Stomach (tissue), 9 donors: ENCODE results near the gene TMEM120B. TPM values are rescaled to one million over a fixed set of nuclear protein-coding genes. Genes with fewer than 3 reads are reported as not detected.

ENCODE experiments used
- DNase-seq, 2 donors: peaks; one replicate each; pipeline versions ENCODE4 v3.0.0 to v3.0.0-alpha.2; 2013 to 2019
- H3K27ac ChIP-seq, 5 donors: fragments of 200-600 bp in 4 of 5; sonication (generic) in 4 of 5; one replicate each; pipeline ENCODE4 v1.5.1; 2013 to 2019; ENCODE audit warnings: mild to moderate bottlenecking in 1 of 5, moderate library complexity in 1 of 5
- H3K27me3 ChIP-seq, 3 donors: fragments of 200-600 bp; sonication (generic); one replicate each; pipeline ENCODE4 v1.5.1; 2017 to 2019; ENCODE audit warnings: mixed run types in 1 of 3
- H3K36me3 ChIP-seq, 4 donors: fragments of 200-600 bp; sonication (generic); 1 replicate in 3 of 4; 2 replicates in 1 of 4; pipeline ENCODE4 v1.5.1; 2016 to 2019
- H3K4me1 ChIP-seq, 4 donors: fragments of 200-600 bp; sonication (generic); one replicate each; pipeline ENCODE4 v1.5.1; 2016 to 2019
- H3K4me3 ChIP-seq, 4 donors: fragments of 200-600 bp; sonication (generic) in 3 of 4; one replicate each; pipeline ENCODE4 v1.5.1; 2016 to 2019; ENCODE audit warnings: mild to moderate bottlenecking in 1 of 4
- H3K9me3 ChIP-seq, 4 donors: fragments of 200-600 bp; sonication (generic); one replicate each; pipeline ENCODE4 v1.5.1; 2016 to 2019
- EP300 ChIP-seq: sonication (generic); formaldehyde crosslinking; IDR thresholded peaks from one replicate; pipeline ENCODE4 v1.6.1; 2017; ENCODE audit warnings: antibody characterized with exemption
- POLR2A ChIP-seq, 4 donors: fragments of 450-650 bp; IDR thresholded peaks; one replicate each; pipeline ENCODE4 v1.6.1; 2016; ENCODE audit warnings: antibody characterized with exemption in 4 of 4, control low read depth in 2 of 4, mild to moderate bottlenecking in 1 of 4, moderate library complexity in 1 of 4
- POLR2AphosphoS5 ChIP-seq, 3 donors: sonication (generic); formaldehyde crosslinking; IDR thresholded peaks; one replicate each; pipeline ENCODE4 v1.6.1; 2016; ENCODE audit warnings: antibody characterized with exemption in 3 of 3
- WGBS, 5 donors: extraction: QIAGEN DNeasy Blood & Tissue Kit in 3 of 5; methylation state at CpG; one replicate each; pipeline versions ENCODE4 v1.1.5 to v1.1.7; 2013 to 2018; 5-methylcytosine and 5-hydroxymethylcytosine counted together
- intact Hi-C: fragments of 100-400 bp; cut with DNase I; formaldehyde crosslinking; loops from one replicate; pipeline ENCODE4 v1.15.1; 2023; ENCODE audit warnings: low total_unique reads
- polyA plus RNA-seq, 3 donors: library from polyadenylated mRNA; stranded (reverse); fragments of 200-250 nt; gene quantifications; one replicate each; pipeline ENCODE4 v1.2.3, GENCODE V29; 2013
- total RNA-seq, 5 donors: library from RNA; depleted of rRNA; stranded (reverse); fragments of >200 nt; gene quantifications; one replicate each; pipeline versions ENCODE4 v1.1.0 to v1.2.3, GENCODE V29; 2014 to 2016
- TF ChIP-seq, protein P1 (sequence below), 7 experiments: fragments of 450-650 bp in 4 of 7; fragments of 200-600 bp in 3 of 7; sonication (generic) in 3 of 7; IDR thresholded peaks; one replicate each; pipeline ENCODE4 v1.5.1; 2016 to 2019; ENCODE audit warnings: antibody characterized with exemption in 7 of 7, control low read depth in 2 of 7, mild to moderate bottlenecking in 1 of 7
- donor health status: healthy with polysubstance abuse.
- donor health status: Bipolar disorder and iron deficiency.
- donor health status: healthy.

TMEM120B gene
- total and polyA plus RNA-seq, 8 donors = 0.58 to 11.6 (median 4.4) TPM

DNA sequence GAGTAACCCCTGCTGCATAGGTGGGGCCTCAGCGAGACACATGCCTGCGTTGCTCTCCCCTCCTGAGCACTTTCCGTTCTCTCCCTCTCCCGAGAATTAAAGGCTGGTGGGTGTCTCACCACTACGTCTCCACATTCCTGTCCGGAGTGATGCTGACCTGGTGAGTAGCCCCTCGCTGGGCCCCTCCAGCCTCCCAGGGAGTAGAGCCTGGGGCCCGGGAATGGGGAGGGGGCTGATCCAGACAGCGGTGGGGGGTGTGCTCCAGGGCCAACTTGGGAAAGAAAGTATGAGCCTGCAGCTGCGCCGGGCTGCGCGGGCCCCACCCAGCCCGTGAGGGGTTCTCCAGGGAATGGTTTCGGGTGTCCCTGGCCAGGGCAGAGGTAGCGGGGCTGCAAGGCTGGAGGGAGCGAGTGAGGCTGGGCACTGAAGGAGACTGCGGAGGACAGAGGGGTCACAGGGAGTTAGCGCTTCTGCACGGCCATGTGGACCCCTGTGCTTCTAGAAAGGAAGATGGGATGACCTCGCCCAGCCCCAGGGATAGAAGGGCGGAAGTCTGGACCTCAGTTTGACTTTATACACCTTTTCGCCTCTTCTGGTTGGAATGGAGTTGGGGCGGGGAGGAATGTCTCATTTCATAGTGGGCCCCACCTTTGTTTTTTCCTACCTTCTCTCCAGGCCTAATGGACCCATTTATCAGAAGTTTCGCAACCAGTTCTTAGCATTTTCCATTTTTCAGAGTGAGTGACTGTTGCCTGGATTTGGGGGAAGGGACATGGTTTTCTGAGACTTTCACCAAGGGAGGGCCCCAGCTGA lies 58.5 kb downstream of the TMEM120B start:
- WGBS, 5 donors = 85 to 90% (median 87%) methylated on average over 25 of the region's 25 CpGs
- Histone ChIP-seq H3K27me3 (no peaks in the 10 kb centered on the region), H3K4me1 (peaks cover 3 to 50% (median 25%) of the 10 kb centered on the region in 4 donors), H3K27ac (peak overlapping the region in 1 of 5 donors; percentile 1), H3K4me3 (no peak overlapping the region), H3K36me3 (peaks cover 0 to 4% (median 0%) of the 10 kb centered on the region in 4 donors), H3K9me3 (no peaks in the 10 kb centered on the region)
- no peak for DNase-seq
- intact Hi-C loops = loop anchor here (5.0 kb wide), 1 partner anchor 74 kb away; no protein-coding TSS in a partner anchor
- no peak for TF ChIP-seq POLR2AphosphoS5 (IDR thresholded peaks at IDR 0.05)
- no peak for TF ChIP-seq EP300
- TF ChIP-seq POLR2A (IDR thresholded peaks at IDR 0.05) = no peak
- TF ChIP-seq, protein P1, sequence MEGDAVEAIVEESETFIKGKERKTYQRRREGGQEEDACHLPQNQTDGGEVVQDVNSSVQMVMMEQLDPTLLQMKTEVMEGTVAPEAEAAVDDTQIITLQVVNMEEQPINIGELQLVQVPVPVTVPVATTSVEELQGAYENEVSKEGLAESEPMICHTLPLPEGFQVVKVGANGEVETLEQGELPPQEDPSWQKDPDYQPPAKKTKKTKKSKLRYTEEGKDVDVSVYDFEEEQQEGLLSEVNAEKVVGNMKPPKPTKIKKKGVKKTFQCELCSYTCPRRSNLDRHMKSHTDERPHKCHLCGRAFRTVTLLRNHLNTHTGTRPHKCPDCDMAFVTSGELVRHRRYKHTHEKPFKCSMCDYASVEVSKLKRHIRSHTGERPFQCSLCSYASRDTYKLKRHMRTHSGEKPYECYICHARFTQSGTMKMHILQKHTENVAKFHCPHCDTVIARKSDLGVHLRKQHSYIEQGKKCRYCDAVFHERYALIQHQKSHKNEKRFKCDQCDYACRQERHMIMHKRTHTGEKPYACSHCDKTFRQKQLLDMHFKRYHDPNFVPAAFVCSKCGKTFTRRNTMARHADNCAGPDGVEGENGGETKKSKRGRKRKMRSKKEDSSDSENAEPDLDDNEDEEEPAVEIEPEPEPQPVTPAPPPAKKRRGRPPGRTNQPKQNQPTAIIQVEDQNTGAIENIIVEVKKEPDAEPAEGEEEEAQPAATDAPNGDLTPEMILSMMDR (IDR thresholded peaks at IDR 0.05) = no peak

DNA sequence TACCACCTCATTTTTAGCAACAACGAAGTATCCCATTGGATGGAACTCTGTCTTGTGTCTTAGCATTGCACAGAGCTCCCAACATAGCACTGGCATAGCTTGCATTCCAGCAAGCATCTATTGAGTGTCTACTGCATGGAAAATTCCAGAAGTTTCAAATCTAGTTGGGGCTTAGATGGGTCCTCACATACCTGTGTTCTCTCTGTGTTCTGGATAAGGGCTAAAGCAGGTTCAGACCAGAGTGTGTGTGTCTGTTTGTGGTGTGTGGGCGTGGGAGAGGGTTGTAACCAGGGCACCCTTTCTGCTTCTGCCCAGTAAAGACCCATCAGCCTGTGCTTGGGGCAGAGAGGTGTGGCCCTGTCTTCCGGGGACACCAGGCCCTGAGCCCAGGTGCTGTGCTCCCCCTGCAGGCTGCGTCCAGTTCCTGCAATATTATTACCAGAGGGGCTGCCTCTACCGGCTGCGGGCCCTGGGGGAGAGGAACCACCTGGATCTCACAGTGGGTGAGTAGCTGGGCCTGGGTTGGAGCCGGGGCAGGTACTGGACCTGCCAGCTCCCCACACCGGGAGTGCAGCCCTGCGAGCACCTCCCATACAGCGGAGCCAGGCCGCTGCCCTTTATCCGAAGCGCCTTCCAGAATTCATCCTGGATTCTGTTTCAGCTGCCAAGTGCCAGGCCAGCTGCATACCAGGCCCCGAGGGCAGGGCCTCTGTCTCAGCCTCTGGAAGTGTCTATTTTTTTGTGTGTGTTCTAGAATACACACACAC lies 60.6 kb downstream of the TMEM120B start:
- H3K27me3 ChIP-seq = no peaks in the 10 kb centered on the region
- H3K4me3 ChIP-seq = no peak overlapping the region
- intact Hi-C loops = loop anchor here (5.0 kb wide), 1 partner anchor 76 kb away; no protein-coding TSS in a partner anchor
- H3K4me1 ChIP-seq = peaks cover 8 to 34% (median 18%) of the 10 kb centered on the region in 4 donors
- no peaks in the 10 kb centered on the region for H3K9me3 ChIP-seq
- peak overlapping the region in 2 of 5 donors; percentile 40 to 61 for H3K27ac ChIP-seq
- TF ChIP-seq, protein P1 (IDR thresholded peaks at IDR 0.05) = peak in 5 of 7 experiments; percentile 57 to 90 (median 85)
- peak in 1 of 3 donors; percentile 42 for TF ChIP-seq POLR2AphosphoS5 (IDR thresholded peaks at IDR 0.05)
- no peak for TF ChIP-seq POLR2A (IDR thresholded peaks at IDR 0.05)
- H3K36me3 ChIP-seq = peaks cover 0 to 7% (median 2%) of the 10 kb centered on the region in 4 donors
- DNase-seq = peak; percentile 79 to 91
- WGBS, 5 donors = 28 to 37% (median 31%) methylated on average over 14 of the region's 14 CpGs

DNA sequence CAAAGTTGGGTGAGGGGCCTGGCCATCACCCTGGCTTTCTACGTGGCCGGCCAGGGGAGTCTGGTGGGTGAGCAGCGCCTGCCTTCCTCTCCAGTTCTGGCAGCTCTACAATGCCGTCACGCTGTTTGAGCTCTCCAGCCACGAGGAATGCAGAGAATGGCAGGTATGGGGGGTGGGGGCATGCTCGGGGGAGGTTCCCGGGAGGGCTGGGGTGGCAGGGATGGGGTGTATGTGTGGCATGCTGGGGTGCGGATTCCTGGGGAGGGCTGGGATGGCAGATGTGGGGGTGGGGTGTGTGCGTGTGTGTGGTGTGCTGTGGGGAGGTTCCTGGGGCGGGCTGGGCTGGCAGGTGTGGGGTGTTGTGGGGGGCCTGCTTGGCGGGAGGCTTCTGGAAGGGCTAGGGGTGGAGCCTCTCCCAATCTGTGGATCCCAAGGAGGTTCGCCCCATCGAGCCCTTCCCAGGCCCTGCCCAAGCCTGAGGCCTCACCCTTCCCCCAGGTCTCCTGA lies 62.5 kb downstream of the TMEM120B start:
- Histone ChIP-seq H3K4me3 (no peak overlapping the region), H3K4me1 (peaks cover 8 to 27% (median 13%) of the 10 kb centered on the region in 4 donors), H3K9me3 (no peaks in the 10 kb centered on the region), H3K36me3 (peaks cover 0 to 24% (median 19%) of the 10 kb centered on the region in 4 donors), H3K27me3 (no peaks in the 10 kb centered on the region), H3K27ac (peak overlapping the region in 1 of 5 donors; percentile 41)
- WGBS, 5 donors = 80 to 89% (median 87%) methylated on average over 9 to 14 of the region's 14 CpGs
- TF ChIP-seq EP300 (no peak), POLR2A (IDR thresholded peaks at IDR 0.05) (no peak), POLR2AphosphoS5 (IDR thresholded peaks at IDR 0.05) (no peak)
- TF ChIP-seq, protein P1 (IDR thresholded peaks at IDR 0.05) = no peak
- no peak for DNase-seq
- intact Hi-C loops = loop anchor here (5.0 kb wide), 2 partner anchors 37 to 78 kb away; no protein-coding TSS in a partner anchor

DNA sequence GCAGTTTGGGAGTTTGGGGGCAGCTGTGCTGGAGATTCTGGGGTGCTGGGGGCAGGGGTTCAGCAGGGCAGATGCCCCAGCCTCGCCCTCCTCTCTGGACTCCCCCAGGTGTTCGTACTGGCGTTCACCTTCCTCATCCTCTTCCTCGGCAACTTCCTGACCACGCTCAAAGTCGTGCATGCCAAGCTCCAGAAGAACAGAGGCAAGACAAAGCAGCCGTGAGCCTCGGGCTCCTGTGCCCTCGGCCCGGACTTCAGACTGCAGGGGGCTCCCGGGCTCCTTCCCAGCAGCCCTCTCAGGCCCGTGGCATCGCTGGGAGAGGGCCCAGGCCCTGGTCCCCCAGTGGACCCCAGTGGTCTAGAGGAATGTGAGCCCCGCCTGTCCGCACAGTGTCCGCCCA lies 62.9 kb downstream of the TMEM120B start:
- H3K27me3 ChIP-seq = no peaks in the 10 kb centered on the region
- intact Hi-C loops = loop anchor here (5.0 kb wide), 1 partner anchor 37 kb away; no protein-coding TSS in a partner anchor
- DNase-seq = no peak
- no peak for TF ChIP-seq EP300
- TF ChIP-seq POLR2AphosphoS5 (IDR thresholded peaks at IDR 0.05) = no peak
- TF ChIP-seq POLR2A (IDR thresholded peaks at IDR 0.05) = no peak
- TF ChIP-seq, protein P1 (IDR thresholded peaks at IDR 0.05) = no peak
- H3K27ac ChIP-seq = peak overlapping the region in 1 of 5 donors; percentile 41
- H3K36me3 ChIP-seq = peaks cover 3 to 29% (median 23%) of the 10 kb centered on the region in 4 donors
- no peaks in the 10 kb centered on the region for H3K9me3 ChIP-seq
- no peak overlapping the region for H3K4me3 ChIP-seq
- peaks cover 8 to 27% (median 13%) of the 10 kb centered on the region in 4 donors for H3K4me1 ChIP-seq
- WGBS, 5 donors = 79 to 95% (median 85%) methylated on average over 4 to 16 of the region's 16 CpGs
